Measurements from ENCODE around the gene GATD1. TPM values are rescaled to one million over a fixed set of nuclear protein-coding genes. Genes with fewer than 3 reads are reported as not detected.

GATD1 gene
- polyA plus RNA-seq, 1 experiment = 37.9 TPM

DNA sequence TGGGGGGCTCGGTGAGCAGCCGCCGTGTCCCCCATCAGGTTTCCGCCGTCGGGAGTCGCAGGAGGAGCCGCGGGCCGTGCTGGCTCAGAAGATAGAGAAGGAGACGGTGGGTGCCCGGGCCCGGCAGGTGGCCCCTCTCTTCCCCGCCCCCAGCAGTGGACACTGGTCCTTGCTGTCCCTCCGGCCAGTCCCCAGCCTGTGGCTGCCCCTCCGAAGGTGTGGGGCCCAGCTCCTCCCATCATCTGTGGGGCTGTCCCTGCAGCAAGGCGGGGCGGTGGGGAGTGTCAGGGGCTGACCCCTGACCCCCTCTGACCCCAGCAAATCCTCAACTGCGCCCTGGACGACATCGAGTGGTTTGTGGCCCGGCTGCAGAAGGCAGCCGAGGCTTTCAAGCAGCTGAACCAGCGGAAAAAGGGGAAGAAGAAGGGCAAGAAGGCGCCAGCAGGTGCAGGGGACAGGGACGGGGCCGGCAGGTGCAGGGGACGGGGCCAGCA is 56.0 kb downstream of the GATD1 start:
- Histone ChIP-seq H3K27me3 (ENCODE audit: control insufficient read depth, insufficient read depth, low read length) (no peaks in the 10 kb centered on the region), H3K4me3 (ENCODE audit: low read depth, low read length) (no peak overlapping the region), H3K36me3 (ENCODE audit: control insufficient read depth, insufficient read depth, low read length) (peaks cover 4% of the 10 kb centered on the region)
- DNase-seq (ENCODE audit: low read depth) = no peak
- POLR2A ChIA-PET = no interaction called here
- CTCF ChIA-PET = interaction anchor here (1.4 to 4.4 kb wide), 4 partner anchors 24 to 167 kb away, joined by 4 to 18 read pairs (median 14); partner anchors contain the start of gene TALDO1
- TF ChIP-seq, protein P1, sequence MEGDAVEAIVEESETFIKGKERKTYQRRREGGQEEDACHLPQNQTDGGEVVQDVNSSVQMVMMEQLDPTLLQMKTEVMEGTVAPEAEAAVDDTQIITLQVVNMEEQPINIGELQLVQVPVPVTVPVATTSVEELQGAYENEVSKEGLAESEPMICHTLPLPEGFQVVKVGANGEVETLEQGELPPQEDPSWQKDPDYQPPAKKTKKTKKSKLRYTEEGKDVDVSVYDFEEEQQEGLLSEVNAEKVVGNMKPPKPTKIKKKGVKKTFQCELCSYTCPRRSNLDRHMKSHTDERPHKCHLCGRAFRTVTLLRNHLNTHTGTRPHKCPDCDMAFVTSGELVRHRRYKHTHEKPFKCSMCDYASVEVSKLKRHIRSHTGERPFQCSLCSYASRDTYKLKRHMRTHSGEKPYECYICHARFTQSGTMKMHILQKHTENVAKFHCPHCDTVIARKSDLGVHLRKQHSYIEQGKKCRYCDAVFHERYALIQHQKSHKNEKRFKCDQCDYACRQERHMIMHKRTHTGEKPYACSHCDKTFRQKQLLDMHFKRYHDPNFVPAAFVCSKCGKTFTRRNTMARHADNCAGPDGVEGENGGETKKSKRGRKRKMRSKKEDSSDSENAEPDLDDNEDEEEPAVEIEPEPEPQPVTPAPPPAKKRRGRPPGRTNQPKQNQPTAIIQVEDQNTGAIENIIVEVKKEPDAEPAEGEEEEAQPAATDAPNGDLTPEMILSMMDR (IDR thresholded peaks at IDR 0.05; ENCODE audit: insufficient read depth, low read depth, low read length) = no peak

DNA sequence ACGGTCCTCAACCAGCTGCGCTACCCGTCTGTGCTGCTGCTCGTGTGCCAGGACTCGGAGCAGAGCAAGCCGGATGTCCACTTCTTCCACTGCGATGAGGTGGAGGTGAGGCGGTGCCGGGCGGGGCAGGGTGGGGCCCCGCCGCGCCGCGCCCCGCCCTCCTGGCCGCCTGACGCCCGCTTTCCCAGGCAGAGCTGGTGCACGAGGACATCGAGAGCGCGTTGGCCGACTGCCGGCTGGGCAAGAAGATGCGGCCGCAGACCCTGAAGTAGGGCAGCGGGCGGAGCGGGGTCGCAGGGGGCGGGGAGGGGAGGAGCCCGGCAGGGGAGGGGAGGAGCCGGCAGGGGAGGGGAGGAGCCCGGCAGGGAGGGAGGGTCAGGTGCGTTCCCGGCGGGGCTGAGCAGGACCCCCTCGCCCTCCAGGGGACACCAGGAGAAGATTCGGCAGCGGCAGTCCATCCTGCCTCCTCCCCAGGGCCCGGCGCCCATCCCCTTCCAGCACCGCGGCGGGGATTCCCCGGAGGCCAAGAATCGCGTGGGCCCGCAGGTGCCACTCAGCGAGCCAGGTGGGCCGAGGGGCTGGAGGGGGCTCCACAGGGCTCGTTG is 56.5 kb downstream of the GATD1 start:
- no peak for DNase-seq (ENCODE audit: low read depth)
- TF ChIP-seq, protein P1 (IDR thresholded peaks at IDR 0.05; ENCODE audit: insufficient read depth, low read depth, low read length) = no peak
- Histone ChIP-seq H3K4me3 (ENCODE audit: low read depth, low read length) (no peak overlapping the region; the same call in none of the 2 replicates), H3K27me3 (ENCODE audit: control insufficient read depth, insufficient read depth, low read length) (no peaks in the 10 kb centered on the region), H3K36me3 (ENCODE audit: control insufficient read depth, insufficient read depth, low read length) (peaks cover 4% of the 10 kb centered on the region)
- ChIA-PET POLR2A (no interaction called here), CTCF (interaction anchor here (1.2 to 1.4 kb wide), 2 partner anchors 23 to 202 kb away, joined by 3 to 4 read pairs; no protein-coding TSS in a partner anchor)

DNA sequence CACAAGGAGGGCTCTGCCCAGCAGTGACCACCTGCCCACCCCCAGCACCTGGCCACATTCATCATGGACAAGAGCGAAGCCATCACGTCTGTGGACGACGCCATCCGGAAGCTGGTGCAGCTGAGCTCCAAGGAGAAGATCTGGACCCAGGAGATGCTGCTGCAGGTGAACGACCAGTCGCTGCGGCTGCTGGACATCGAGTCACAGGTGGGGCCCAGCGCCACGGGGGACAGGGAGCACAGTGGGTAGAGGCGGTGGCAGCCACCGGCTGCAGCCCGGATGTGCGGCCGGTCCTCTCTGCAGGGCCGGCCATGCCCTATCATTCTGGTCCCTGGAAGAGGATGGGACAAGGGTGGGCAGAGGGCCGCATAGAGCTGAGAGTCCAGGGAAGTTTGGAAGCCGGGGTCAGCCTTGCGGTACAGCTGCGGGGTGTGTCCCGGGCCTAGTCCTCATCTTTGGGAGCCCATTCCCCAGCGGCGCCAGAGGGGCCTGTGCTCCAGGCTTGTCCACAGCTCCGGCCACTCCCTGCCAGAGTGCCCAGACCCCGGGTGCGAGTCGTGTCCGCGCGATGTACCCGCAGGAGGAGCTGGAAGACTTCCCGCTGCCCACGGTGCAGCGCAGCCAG is 57.2 kb downstream of the GATD1 start:
- POLR2A ChIA-PET = no interaction called here
- Histone ChIP-seq H3K36me3 (ENCODE audit: control insufficient read depth, insufficient read depth, low read length) (peaks cover 4% of the 10 kb centered on the region), H3K4me3 (ENCODE audit: low read depth, low read length) (no peak overlapping the region; the same call in 1 of the 2 replicates), H3K27me3 (ENCODE audit: control insufficient read depth, insufficient read depth, low read length) (no peaks in the 10 kb centered on the region)
- CTCF ChIA-PET = interaction anchor here (0.6 to 2.5 kb wide), 5 partner anchors 8 to 201 kb away, joined by 3 to 9 read pairs (median 3); no protein-coding TSS in a partner anchor
- DNase-seq (ENCODE audit: low read depth) = no peak
- TF ChIP-seq, protein P1 (IDR thresholded peaks at IDR 0.05; ENCODE audit: insufficient read depth, low read depth, low read length) = no peak

DNA sequence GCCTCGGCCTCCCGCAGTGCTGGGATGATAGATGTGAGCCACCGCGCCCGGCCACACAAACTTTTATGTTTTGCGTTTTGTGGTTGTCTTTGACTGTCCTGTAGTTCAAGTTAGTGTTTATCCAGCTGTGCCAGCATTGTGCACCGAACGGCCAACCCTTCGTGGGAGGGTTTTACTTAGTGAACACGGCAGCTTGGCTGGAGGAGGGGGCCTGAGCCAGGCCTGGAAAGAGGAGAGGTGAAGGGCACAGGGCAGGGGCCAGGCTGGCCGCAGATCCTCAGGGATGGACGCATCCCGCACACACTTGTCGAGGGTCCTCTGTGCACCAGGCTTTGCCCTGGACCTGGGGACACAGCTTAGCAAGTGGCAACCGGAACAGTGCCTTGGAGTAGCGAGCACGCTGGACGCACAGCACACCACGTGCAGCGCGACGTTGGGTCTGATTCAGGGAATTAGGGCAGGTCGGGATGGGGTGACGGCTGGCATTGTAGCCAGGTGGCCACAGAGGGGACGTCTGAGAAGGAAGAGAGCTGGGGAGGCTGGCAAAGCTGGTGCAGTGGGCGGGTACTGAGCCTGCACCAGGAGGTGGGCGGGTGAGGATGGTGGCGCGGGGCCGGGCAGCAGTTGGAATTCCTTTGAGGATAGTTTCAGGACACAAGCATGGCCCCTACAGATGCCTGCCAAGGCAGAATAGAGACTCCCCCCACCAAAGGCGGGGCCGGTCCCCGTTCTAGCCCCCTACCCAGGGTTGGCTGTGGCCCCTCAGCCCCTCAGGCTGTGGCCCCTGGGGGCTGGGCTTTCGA is 57.9 kb downstream of the GATD1 start:
- POLR2A ChIA-PET = no interaction called here
- H3K36me3 ChIP-seq (ENCODE audit: control insufficient read depth, insufficient read depth, low read length) = peaks cover 2% of the 10 kb centered on the region
- TF ChIP-seq, protein P1 (IDR thresholded peaks at IDR 0.05; ENCODE audit: insufficient read depth, low read depth, low read length) = no peak
- H3K27me3 ChIP-seq (ENCODE audit: control insufficient read depth, insufficient read depth, low read length) = no peaks in the 10 kb centered on the region
- DNase-seq (ENCODE audit: low read depth) = no peak
- H3K4me3 ChIP-seq (ENCODE audit: low read depth, low read length) = no peak overlapping the region
- CTCF ChIA-PET = interaction anchor here (0.9 to 2.5 kb wide), 3 partner anchors 8 to 200 kb away, joined by 3 to 9 read pairs (median 3); no protein-coding TSS in a partner anchor

Small RNAs within 50 kb of the gene (small RNA-seq; reads per million reads assigned to genes)
- not detected for gene SNORA52 (ENCODE audit: insufficient read length, low read depth, low replicate concordance)

Other genes with a start within 250 kb of the GATD1 start
- 50.3 and 90.4 TPM in 2 replicates for gene HRAS, start 241.9 kb downstream of the GATD1 start, polyA plus RNA-seq (2011; rRNA removed)
- 0.92 and 1.5 TPM in 2 replicates for gene LRRC56, start 240.0 kb downstream of the GATD1 start, polyA plus RNA-seq (2011; rRNA removed)
- gene LMNTD2, start 216.7 kb downstream of the GATD1 start, polyA plus RNA-seq (2011; rRNA removed) = 1.6 and 2.5 TPM in 2 replicates
- gene RASSF7, start 216.5 kb downstream of the GATD1 start, polyA plus RNA-seq (2011; rRNA removed) = 17.3 and 25.1 TPM in 2 replicates
- 6.8 and 10.7 TPM in 2 replicates for gene PHRF1, start 201.0 kb downstream of the GATD1 start, polyA plus RNA-seq (2011; rRNA removed)
- gene IRF7, start 161.5 kb downstream of the GATD1 start, polyA plus RNA-seq (2011; rRNA removed) = 4.2 and 6.1 TPM in 2 replicates
- gene CDHR5, start 152.5 kb downstream of the GATD1 start, polyA plus RNA-seq (2011; rRNA removed) = not detected in 2 replicates
- not detected in 2 replicates for gene SCT, start 150.3 kb downstream of the GATD1 start, polyA plus RNA-seq (2011; rRNA removed)
- not detected in 2 replicates for gene DRD4, start 140.2 kb downstream of the GATD1 start, polyA plus RNA-seq (2011; rRNA removed)
- gene DEAF1, start 82.3 kb downstream of the GATD1 start, polyA plus RNA-seq (2011; rRNA removed) = 18.5 and 27.7 TPM in 2 replicates
- gene TMEM80, start 81.7 kb downstream of the GATD1 start, polyA plus RNA-seq (2011; rRNA removed) = 19.5 and 21.7 TPM in 2 replicates
- 27.6 and 44.4 TPM in 2 replicates for gene EPS8L2, start 71.3 kb downstream of the GATD1 start, polyA plus RNA-seq (2011; rRNA removed)
- 209 and 278 TPM in 2 replicates for gene TALDO1, start 30.0 kb downstream of the GATD1 start, polyA plus RNA-seq (2011; rRNA removed)
- 0.23 and 0.25 TPM in 2 replicates for gene CEND1, start 12.6 kb upstream of the GATD1 start, polyA plus RNA-seq (2011; rRNA removed)
- gene SLC25A22, start 20.8 kb upstream of the GATD1 start, polyA plus RNA-seq (2011; rRNA removed) = 12.4 and 25.5 TPM in 2 replicates
- gene PIDD1, start 27.7 kb upstream of the GATD1 start, polyA plus RNA-seq (2011; rRNA removed) = 6.8 and 11.2 TPM in 2 replicates
- gene RPLP2, start 32.5 kb upstream of the GATD1 start, polyA plus RNA-seq (2011; rRNA removed) = 1,103 and 1,199 TPM in 2 replicates
- gene PNPLA2, start 41.4 kb upstream of the GATD1 start, polyA plus RNA-seq (2011; rRNA removed) = 32.0 and 53.1 TPM in 2 replicates
- 0.16 and 0.18 TPM in 2 replicates for gene CRACR2B, start 50.4 kb upstream of the GATD1 start, polyA plus RNA-seq (2011; rRNA removed)
- 1,448 and 2,262 TPM in 2 replicates for gene CD151, start 55.5 kb upstream of the GATD1 start, polyA plus RNA-seq (2011; rRNA removed)
- 308 and 734 TPM in 2 replicates for gene POLR2L, start 65.0 kb upstream of the GATD1 start, polyA plus RNA-seq (2011; rRNA removed)
- gene TSPAN4, start 65.4 kb upstream of the GATD1 start, polyA plus RNA-seq (2011; rRNA removed) = 145 and 295 TPM in 2 replicates
- 122 and 178 TPM in 2 replicates for gene CHID1, start 133.3 kb upstream of the GATD1 start, polyA plus RNA-seq (2011; rRNA removed)
- 53.3 and 76.5 TPM in 2 replicates for gene AP2A2, start 148.4 kb upstream of the GATD1 start, polyA plus RNA-seq (2011; rRNA removed)

Measured in BJ (cell line).